ENCODE data around the gene LRRC26. TPM values are rescaled to one million over a fixed set of nuclear protein-coding genes. Genes with fewer than 3 reads are reported as not detected.

LRRC26 gene
- total and polyA plus RNA-seq, 7 donors, result 0.68 to 6.3 (median 1.3) TPM; not detected in 3

DNA sequence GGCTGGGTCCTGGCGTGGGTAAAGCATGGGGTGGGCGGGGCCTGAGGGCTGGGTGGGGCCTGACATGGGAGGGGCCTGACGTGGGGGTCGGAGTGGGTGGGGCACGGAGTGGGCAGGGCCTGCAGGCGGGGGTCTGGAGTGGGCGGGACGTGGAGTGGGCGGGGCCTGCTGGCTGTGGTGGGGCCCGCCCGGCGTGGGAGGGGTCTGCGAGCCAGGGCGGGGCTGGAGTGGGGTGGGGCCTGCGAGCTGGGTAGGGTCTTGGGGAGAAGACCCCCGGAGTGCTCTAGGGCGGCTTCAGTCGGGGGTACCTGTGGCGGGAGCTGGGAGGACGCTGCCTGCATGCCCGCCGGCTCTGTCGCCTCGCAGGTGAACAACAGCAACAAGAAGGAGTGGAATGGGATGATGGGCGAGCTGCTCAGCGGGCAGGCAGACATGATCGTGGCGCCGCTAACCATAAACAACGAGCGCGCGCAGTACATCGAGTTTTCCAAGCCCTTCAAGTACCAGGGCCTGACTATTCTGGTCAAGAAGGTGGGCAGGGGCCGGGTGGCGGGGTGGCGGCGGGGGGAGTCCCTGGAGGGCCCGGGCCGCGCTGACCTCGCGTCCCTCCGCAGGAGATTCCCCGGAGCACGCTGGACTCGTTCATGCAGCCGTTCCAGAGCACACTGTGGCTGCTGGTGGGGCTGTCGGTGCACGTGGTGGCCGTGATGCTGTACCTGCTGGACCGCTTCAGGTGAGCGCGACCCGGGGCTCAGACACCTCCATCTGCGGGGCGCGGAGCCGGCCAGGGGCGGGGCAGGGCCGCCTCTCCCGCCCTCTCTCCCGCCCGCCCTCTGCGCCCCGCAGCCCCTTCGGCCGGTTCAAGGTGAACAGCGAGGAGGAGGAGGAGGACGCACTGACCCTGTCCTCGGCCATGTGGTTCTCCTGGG, 8.0 kb downstream of the LRRC26 start:
- H3K27ac ChIP-seq, result no peak overlapping the region
- TF ChIP-seq, protein P1, sequence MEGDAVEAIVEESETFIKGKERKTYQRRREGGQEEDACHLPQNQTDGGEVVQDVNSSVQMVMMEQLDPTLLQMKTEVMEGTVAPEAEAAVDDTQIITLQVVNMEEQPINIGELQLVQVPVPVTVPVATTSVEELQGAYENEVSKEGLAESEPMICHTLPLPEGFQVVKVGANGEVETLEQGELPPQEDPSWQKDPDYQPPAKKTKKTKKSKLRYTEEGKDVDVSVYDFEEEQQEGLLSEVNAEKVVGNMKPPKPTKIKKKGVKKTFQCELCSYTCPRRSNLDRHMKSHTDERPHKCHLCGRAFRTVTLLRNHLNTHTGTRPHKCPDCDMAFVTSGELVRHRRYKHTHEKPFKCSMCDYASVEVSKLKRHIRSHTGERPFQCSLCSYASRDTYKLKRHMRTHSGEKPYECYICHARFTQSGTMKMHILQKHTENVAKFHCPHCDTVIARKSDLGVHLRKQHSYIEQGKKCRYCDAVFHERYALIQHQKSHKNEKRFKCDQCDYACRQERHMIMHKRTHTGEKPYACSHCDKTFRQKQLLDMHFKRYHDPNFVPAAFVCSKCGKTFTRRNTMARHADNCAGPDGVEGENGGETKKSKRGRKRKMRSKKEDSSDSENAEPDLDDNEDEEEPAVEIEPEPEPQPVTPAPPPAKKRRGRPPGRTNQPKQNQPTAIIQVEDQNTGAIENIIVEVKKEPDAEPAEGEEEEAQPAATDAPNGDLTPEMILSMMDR (IDR thresholded peaks at IDR 0.05), result no peak
- no peak for TF ChIP-seq EP300 (IDR thresholded peaks at IDR 0.05)
- no peak for TF ChIP-seq POLR2AphosphoS5 (IDR thresholded peaks at IDR 0.05)
- TF ChIP-seq POLR2A (IDR thresholded peaks at IDR 0.05), result no peak
- intact Hi-C loops (cut with DNase I), result no loop called here
- H3K9me3 ChIP-seq, result no peaks in the 10 kb centered on the region
- peaks cover 0 to 28% (median 26%) of the 10 kb centered on the region in 4 donors for H3K4me1 ChIP-seq
- H3K4me3 ChIP-seq, result no peak overlapping the region
- 6 to 16% methylated on average over 69 to 70 of the region's 71 CpGs for WGBS, 2 donors
- DNase-seq, result no peak
- H3K36me3 ChIP-seq, result no peaks in the 10 kb centered on the region
- H3K27me3 ChIP-seq, result peaks cover 85 to 100% (median 100%) of the 10 kb centered on the region in 3 donors

DNA sequence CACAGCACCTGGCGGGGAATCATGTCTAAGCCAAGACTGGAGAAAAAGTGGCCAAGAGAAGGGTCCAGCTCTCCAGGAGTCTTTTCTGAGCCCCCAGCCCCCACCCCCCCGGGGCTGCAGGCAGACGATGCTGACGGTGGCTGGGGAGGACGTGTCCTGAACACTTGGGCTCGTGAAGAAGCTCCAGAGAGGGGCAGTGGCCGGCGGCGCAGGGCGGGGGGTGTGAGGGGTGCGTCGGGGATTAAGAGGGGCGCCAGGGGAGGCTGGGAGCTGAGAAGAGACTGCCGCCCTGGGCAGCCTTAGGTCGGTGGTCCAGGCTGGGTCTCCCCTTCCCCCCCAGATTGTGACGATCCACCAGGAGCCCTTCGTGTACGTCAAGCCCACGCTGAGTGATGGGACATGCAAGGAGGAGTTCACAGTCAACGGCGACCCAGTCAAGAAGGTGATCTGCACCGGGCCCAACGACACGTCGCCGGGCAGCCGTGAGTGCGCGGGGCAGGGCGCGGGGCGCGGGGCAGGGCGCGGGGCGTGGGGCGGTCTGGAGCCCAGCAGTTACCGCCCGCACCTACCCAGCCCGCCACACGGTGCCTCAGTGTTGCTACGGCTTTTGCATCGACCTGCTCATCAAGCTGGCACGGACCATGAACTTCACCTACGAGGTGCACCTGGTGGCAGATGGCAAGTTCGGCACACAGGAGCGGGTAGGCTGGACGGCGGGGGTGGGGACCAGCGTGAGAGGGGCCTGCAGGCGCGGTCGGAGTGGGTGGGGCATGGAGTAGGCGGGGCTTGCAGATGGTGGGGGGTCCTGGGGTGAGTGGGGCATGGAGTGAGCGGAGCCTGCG, 8.9 kb downstream of the LRRC26 start:
- Histone ChIP-seq H3K9me3 (no peaks in the 10 kb centered on the region), H3K27ac (no peak overlapping the region), H3K4me1 (peaks cover 0 to 34% (median 31%) of the 10 kb centered on the region in 4 donors), H3K4me3 (no peak overlapping the region), H3K27me3 (peaks cover 79 to 100% (median 100%) of the 10 kb centered on the region in 3 donors), H3K36me3 (no peaks in the 10 kb centered on the region)
- DNase-seq, result no peak
- WGBS, 2 donors, result 32 to 39% methylated on average over 56 of the region's 56 CpGs
- intact Hi-C loops (cut with DNase I), result no loop called here
- TF ChIP-seq, protein P1 (IDR thresholded peaks at IDR 0.05), result no peak
- TF ChIP-seq POLR2AphosphoS5 (IDR thresholded peaks at IDR 0.05), result no peak
- TF ChIP-seq POLR2A (IDR thresholded peaks at IDR 0.05), result no peak
- no peak for TF ChIP-seq EP300 (IDR thresholded peaks at IDR 0.05)

DNA sequence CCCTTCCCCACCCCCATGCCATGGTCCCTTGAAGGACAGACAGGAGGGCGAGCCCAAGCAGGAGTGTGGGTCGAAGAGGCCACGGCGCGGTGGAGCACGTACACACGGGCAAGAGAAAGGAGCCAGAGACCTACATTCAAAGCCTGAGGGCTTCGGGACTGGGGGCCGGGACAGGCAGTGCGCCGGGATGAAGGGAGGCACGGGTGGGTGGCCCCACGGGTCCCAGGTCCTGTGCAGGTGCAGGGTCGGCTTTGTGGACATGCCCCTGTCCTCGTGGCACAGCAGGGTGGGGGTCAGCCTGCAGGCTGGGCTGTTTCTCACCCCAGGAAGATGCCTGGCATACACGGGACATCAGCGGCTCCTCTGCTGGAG, 9.8 kb downstream of the LRRC26 start:
- WGBS, 2 donors, result 60 to 73% methylated on average over 17 of the region's 17 CpGs
- intact Hi-C loops (cut with DNase I), result no loop called here
- H3K27me3 ChIP-seq, result peaks cover 73 to 100% (median 99%) of the 10 kb centered on the region in 3 donors

DNA sequence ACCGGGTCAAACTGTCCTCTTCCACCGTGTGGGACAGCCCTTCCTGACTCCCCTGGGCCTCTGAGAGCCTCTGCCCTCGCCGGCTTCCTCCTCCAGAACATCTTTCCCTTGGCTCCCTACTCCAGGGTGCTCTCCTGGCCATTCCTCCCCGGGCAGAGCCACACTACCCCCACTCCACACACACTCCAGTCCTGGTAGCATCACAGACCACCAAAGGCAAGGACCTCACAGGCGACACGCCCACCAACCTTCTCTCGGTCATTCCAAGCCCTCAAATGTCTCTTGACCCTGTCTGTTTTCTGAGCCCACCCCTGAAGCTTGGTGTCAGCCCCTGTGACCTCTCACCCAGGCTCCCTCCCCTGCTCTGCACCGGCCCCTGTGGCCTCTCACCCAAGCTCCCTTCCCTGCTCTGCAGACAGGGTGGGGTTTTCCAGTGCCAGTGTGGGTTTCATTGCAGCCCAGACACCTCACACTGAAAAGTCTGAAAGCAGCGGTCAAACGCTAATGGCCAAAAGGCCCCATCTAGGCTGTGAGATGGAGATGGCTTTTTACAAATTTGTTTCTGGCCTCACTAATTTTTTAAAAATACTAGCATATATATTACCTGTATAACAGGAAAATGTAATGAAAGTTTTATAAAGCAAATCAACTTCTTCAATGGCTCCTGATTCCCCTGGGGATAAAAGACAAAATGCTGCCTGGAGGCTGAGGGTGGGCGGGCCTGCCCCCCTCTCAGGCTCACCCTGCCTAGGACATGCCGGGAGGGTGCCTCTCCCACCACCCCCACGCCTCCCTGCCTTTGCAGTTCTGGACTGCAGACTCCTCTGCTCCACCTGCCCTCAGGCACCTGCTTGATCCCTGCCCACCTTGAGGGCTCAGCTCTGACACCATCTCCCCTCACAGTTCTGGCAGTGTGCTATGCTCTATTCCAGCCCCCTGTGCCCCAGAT, 10.5 kb downstream of the LRRC26 start:
- no peak for DNase-seq
- no peak for TF ChIP-seq EP300 (IDR thresholded peaks at IDR 0.05)
- TF ChIP-seq POLR2AphosphoS5 (IDR thresholded peaks at IDR 0.05), result no peak
- TF ChIP-seq, protein P1 (IDR thresholded peaks at IDR 0.05), result no peak
- no peak for TF ChIP-seq POLR2A (IDR thresholded peaks at IDR 0.05)
- Histone ChIP-seq H3K4me1 (peaks cover 0 to 34% (median 31%) of the 10 kb centered on the region in 4 donors), H3K27ac (no peak overlapping the region), H3K4me3 (no peak overlapping the region), H3K36me3 (no peaks in the 10 kb centered on the region), H3K9me3 (no peaks in the 10 kb centered on the region), H3K27me3 (peaks cover 67 to 99% (median 93%) of the 10 kb centered on the region in 3 donors)
- WGBS, 2 donors, result 26 to 39% methylated on average over 14 of the region's 14 CpGs
- intact Hi-C loops (cut with DNase I), result no loop called here

More for the DNA sequence above, 9.8 kb downstream of the LRRC26 start:
- H3K36me3 ChIP-seq, result no peaks in the 10 kb centered on the region
- no peak for TF ChIP-seq POLR2A (IDR thresholded peaks at IDR 0.05)
- H3K4me3 ChIP-seq, result no peak overlapping the region
- H3K9me3 ChIP-seq, result no peaks in the 10 kb centered on the region
- DNase-seq, result no peak
- H3K27ac ChIP-seq, result no peak overlapping the region
- H3K4me1 ChIP-seq, result peaks cover 0 to 34% (median 31%) of the 10 kb centered on the region in 4 donors

Data from sigmoid colon (tissue), 7 donors.